GM12875 (cell line): ENCODE data around the gene CCNA1.

Experiments used
- H3K4me3 ChIP-seq: one replicate; pipeline ENCODE4 v1.5.1; 2011; ENCODE audit warnings: low read depth, low read length, control low read depth
- TF ChIP-seq, protein P1 (sequence below): IDR thresholded peaks from 2 replicates; pipeline ENCODE4 v1.5.1; 2011; ENCODE audit warnings: low read depth, mild to moderate bottlenecking, control low read depth, inconsistent platforms, low read length, moderate library complexity, borderline replicate concordance; ENCODE audit not compliant: insufficient read depth

Gene CCNA1

DNA sequence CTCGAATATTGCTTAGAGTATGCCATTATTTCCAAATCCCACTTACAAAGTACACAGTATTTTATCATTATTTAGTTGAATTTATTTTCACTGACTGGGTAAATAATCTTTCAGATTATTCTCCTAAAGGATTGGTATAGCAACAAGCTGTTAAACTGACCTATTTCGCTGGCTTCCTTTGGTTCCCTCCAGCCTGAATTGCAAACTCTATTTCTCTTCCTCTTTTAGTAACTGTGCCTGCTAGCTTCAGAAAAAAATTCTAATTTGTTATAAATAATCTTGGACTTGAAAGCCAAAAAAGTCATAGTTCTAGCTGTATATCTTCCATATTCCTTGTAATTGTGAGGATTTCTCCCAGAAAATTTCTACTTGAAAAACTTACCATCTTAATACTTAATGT, 15.0 kb upstream of the CCNA1 start:
- H3K4me3 ChIP-seq = no peak overlapping the region
- TF ChIP-seq, protein P1, sequence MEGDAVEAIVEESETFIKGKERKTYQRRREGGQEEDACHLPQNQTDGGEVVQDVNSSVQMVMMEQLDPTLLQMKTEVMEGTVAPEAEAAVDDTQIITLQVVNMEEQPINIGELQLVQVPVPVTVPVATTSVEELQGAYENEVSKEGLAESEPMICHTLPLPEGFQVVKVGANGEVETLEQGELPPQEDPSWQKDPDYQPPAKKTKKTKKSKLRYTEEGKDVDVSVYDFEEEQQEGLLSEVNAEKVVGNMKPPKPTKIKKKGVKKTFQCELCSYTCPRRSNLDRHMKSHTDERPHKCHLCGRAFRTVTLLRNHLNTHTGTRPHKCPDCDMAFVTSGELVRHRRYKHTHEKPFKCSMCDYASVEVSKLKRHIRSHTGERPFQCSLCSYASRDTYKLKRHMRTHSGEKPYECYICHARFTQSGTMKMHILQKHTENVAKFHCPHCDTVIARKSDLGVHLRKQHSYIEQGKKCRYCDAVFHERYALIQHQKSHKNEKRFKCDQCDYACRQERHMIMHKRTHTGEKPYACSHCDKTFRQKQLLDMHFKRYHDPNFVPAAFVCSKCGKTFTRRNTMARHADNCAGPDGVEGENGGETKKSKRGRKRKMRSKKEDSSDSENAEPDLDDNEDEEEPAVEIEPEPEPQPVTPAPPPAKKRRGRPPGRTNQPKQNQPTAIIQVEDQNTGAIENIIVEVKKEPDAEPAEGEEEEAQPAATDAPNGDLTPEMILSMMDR = no peak

DNA sequence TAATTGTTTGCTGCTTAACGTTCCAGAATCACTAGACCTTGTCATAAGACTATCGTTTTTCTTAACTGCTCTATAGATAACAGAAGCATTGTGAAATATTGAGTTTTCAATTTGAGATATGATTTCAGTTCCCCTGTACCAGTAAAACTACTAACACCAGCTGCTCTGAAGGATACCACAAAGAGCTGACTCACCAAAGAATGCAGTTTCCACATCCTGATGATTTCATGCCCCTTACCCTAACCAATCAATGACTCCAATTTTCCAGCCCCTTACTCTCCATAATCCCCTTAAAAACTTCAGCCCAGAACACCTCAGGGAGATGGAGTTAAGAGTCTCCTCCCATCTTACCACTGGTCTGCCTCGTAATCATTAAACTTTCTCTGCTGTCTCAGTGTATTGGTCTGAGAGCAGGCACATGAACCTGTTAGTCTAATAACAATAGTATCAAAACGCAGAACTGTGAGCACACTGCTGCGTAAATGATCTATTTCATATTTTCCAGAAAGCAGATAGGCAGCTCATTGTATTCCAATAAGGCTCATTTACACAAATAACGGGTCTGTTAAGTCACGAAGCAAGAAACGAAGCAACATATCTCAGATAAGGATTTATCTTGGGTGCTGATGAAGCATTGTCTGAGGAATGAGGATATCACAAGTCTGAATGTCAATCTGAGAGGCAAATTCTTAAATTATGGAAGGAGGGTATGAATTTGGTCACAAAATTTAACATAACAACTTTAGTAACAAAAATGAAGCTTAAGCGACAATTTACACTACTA, 14.1 kb upstream of the CCNA1 start:
- TF ChIP-seq, protein P1 = no peak
- no peak overlapping the region for H3K4me3 ChIP-seq

DNA sequence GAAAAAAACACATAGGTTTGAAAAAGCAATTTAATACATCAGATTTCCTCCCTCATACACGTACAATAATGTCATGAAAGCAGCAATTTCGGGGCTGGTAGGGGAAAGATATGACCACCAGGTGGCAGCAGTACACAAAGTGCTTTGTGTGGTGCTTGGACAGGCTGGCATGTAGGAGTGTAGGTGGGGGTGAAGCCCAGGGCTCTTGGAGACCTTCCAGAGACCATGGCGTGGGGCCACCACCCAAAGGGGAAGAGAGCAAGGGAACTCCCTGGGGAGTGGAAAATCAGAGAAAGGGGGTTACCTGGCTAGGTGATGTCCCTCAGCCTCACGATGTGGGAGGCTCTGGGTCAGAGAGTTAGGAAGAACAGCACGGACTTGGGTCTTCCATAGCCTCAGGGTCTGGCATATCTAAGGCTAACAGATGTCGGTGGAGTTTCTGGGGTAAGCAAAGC, 11.8 kb upstream of the CCNA1 start:
- TF ChIP-seq, protein P1 = peak; percentile 72

DNA sequence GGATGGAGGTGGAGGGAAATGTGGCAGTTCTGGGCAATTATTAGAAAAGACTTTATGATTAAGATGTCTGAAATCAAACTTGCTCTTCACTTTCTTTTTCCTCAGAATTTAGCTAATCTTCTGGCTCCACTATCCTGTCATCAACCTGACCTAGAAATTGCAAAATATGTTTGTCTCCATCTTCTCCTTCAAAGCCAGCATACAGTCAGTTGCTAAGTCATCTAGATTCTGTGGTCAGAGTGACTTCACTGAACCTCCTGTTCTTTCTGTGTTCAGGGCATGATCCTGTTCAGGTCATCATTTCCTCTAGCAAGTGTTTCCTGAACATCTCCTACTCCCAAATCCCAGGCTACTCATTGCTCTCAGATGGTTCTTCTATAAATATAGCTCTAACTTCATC, 10.8 kb upstream of the CCNA1 start:
- TF ChIP-seq, protein P1 = no peak

More for the DNA sequence above, 11.8 kb upstream of the CCNA1 start:
- no peak overlapping the region for H3K4me3 ChIP-seq

DNA sequence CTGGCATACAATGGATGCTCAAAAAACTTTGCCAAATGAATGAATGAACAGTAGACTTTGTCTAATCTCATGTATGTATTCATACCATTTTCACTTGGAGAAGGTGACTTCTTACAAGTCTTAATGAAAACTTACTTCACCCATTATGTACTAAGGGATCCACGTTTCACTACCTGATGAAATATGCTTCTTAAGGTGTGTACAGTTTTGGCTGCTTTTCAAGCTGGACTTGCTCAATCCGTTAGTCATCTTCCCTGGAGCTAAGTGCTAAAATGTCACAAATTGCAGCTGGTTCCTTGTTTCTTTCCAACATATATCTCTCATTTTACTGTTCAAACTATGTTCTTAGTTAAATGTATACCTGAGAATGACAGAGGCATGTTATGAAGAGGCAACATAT, 4.2 kb upstream of the CCNA1 start:
- H3K4me3 ChIP-seq = no peak overlapping the region
- TF ChIP-seq, protein P1 = no peak

More for the DNA sequence above, 10.8 kb upstream of the CCNA1 start:
- no peak overlapping the region for H3K4me3 ChIP-seq

DNA sequence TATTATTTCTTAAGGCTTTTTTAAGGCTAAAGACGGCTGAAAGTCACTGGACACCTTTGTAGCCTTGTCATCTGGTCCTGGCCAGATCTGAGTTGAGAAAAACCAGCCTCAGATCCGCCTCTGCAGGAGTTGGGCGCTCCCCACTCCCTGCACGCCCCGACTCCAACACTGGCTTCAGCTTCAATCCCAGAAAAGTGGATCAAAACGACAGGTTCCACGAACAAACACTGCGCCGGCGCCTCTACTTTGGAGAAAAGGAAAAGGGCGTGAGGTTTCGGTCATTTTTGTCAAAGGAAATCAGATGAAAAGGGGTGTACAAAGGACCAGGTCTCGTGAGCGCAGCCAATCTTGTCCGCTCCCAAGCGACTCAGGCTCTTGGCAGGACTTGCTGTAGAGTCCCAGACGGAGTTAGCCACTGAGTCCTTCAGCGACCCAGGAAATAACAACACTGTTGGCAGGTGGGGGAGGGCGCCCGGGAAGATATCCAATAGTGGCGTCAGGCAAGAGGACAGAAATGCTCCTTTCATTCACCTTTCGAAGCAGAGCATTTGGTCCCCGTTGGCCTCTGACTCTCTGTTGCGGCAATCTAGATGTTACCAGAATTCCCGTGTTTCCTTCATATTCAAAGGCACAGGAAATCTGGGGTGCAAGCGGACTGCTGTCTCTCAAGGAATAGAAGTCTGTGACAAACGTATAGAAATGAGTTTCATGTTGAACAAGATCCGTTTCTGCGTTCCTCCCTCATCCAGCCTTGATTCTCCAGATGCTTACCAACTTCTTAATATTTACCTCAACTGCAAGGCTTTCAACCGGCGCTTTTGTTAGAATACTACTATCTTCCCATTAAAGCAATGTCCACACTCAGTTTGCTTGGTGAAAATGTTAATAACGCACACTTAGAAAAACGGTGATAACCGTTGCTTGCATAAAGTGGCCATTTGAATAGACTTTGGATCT, 1.8 kb upstream of the CCNA1 start:
- no peak overlapping the region for H3K4me3 ChIP-seq
- TF ChIP-seq, protein P1 = no peak
